Fibroblast of pulmonary artery (primary cell): Measurements from ENCODE around the gene VCAM1.

ENCODE experiments used
- DNase-seq: peaks from one replicate; pipeline ENCODE4 v3.0.0-alpha.2; 2010; ENCODE audit warnings: low read depth
- H3K4me3 ChIP-seq: replicated peaks from 2 replicates; pipeline ENCODE4 v1.5.1; 2011; ENCODE audit warnings: low read depth, mild to moderate bottlenecking, control low read depth, low read length, moderate library complexity
- TF ChIP-seq, protein P1 (sequence below): IDR thresholded peaks from 2 replicates; pipeline ENCODE4 v1.5.1; 2011; ENCODE audit warnings: mild to moderate bottlenecking, control low read depth, low read length, inconsistent platforms; ENCODE audit errors: missing control alignments

VCAM1 gene

DNA sequence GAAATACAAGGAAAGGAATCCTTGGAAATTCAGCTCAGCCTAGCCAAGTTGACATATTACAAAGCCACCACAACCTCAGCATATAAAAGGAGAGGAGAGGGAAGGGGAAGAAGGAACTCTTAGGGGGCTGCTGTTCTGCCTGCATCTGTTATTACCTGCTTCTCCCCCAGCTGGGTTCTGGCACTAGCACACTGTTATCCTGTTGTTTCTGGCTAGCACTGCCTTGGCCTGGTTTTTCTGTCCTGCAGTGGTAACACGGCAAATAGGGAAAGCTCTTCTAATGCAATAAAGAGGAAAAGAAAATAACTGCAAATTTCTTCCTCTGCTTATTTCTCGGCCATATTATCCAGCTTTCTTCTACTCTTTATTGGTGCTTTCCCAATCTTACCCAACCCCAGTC, 16.5 kb upstream of the VCAM1 start:
- no peak overlapping the region for H3K4me3 ChIP-seq
- TF ChIP-seq, protein P1, sequence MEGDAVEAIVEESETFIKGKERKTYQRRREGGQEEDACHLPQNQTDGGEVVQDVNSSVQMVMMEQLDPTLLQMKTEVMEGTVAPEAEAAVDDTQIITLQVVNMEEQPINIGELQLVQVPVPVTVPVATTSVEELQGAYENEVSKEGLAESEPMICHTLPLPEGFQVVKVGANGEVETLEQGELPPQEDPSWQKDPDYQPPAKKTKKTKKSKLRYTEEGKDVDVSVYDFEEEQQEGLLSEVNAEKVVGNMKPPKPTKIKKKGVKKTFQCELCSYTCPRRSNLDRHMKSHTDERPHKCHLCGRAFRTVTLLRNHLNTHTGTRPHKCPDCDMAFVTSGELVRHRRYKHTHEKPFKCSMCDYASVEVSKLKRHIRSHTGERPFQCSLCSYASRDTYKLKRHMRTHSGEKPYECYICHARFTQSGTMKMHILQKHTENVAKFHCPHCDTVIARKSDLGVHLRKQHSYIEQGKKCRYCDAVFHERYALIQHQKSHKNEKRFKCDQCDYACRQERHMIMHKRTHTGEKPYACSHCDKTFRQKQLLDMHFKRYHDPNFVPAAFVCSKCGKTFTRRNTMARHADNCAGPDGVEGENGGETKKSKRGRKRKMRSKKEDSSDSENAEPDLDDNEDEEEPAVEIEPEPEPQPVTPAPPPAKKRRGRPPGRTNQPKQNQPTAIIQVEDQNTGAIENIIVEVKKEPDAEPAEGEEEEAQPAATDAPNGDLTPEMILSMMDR = no peak
- no peak for DNase-seq

DNA sequence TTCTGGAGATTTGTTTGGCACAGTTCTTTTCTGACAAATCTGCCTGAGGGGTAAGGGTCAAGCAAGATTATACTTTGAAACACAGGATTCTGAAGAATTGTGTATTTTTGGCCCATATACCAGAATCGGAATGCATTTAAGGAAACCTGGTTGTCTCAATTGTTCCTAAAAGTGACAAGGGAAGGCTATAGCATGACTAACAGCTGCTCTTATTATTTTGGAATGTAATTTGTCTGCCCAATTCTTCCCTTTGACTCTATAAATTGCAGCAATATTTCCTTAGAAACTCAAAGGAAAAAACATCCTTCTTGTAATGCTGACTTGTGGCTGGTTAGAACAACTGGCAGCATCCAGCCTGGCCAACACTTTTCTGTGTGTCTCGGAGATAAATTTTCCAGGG, 15.8 kb upstream of the VCAM1 start:
- TF ChIP-seq, protein P1 = no peak
- no peak overlapping the region for H3K4me3 ChIP-seq
- DNase-seq = peak; percentile 67

DNA sequence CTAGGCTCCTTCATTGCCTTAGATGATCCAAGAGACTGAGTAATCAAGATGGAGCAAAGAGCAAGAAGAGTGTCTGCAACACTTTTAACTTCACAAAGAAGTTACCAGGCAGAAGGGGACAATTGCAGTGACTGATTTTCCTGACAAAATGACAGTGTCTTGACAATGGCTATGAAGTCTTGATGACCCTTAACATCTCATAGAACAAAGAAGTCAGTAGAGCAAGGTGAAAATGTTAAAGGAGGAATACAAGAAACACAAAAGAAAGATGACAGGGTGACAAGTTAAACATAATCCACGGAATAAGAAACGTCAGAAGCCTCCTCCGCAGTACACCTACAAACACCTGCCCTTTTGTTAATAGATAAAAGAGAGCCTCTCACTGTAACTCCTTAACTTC, 15.1 kb upstream of the VCAM1 start:
- TF ChIP-seq, protein P1 = no peak
- no peak for DNase-seq
- H3K4me3 ChIP-seq = no peak overlapping the region

DNA sequence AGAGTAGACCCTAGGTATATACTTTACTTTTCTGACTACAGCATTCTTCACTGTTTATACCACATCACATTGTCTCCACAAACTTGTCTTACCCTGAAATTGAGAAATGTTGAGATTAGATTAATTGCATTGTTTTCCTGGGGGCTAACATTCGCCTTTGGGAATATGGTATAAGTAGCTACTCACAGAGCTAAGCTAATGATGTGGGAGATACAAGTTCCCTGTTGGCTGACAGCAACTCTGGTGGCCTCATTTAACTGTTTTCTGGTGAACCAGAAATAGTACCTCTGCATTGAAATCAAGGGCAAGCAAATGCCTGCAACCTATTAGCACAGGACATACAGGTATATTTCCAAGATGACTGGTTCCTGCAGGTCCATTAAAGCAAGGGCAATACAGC, 13.2 kb upstream of the VCAM1 start:
- TF ChIP-seq, protein P1 = no peak
- no peak for DNase-seq
- H3K4me3 ChIP-seq = no peak overlapping the region

DNA sequence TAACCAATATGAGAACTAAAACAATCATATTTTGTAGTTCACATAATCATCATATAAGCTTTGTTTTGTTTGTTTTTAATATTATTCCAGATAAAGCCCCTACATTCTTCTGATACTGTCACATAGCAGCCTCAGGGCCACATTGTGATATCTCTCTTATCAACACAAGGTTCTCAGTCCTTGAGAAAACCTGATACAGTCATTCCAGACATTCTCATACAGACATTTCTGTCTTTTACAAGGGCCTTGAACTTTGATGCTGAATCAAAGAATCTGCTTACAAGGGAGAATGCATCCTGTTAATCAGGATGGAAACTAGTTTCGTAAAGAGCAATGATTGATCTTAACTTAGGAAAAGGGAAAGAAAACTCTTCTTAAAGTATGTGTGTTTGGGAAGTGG, 12.7 kb upstream of the VCAM1 start:
- DNase-seq = no peak
- TF ChIP-seq, protein P1 = no peak
- H3K4me3 ChIP-seq = no peak overlapping the region

DNA sequence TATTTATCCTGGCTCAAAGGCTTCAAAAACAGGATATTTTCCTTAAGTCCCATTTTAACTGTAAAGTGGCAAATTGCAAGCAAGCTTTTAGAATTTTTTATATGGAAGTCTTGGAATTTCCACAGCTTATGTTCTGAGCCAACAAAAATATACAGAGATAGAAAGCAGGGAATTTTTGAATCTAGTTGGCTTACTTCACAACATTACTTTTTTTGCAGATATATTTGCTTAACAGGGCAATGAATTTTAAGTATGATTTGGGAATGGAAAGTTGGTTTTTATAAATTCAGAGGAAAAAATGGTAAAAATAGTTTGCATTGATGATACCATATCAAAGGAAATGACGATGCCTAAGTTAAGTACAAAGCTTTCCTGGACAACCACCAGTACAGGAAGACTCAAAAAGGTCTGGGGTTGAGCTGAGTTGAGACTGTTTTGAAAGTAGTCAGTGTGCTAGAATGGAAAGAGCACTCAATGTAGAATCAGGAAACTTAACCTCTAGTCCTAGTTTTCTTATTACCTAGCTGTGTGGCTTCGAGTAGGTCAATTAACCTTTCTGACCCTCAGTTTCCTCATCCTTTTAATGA, 11.0 kb upstream of the VCAM1 start:
- DNase-seq = peak; percentile 50
- H3K4me3 ChIP-seq = no peak overlapping the region
- TF ChIP-seq, protein P1 = no peak
